Ecto neural progenitor cell (in vitro differentiated cells): ENCODE data around the gene IGSF9B.
A peak's percentile ranks its signal among the peaks of the same experiment; 100 is the strongest.

Source experiments
- DNase-seq: peaks from one replicate; pipeline ENCODE4 v3.0.0-alpha.2; 2018; ENCODE audit warnings: low spot score

The IGSF9B gene

DNA sequence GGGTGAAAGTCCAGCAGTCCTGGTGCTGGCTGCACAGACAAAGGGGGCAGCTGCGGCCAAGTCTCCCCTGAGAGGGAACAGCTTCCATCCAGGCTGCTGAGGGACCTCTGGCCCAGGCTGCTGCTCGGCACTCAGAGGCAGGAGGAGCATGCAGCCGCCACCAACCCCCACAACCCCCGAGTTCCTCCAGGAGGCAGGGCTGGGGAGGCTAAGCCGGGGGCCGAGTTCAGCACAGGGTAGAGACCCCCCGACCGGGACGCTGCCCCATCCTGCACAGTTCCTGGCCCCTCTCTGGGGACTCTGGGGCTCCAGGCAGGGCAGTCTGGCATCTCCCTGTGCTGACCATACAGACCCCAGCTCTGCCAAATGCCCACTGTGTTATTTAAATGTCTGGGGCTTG lies 20.2 kb downstream of the IGSF9B start:
- no peak for DNase-seq

- no peak for DNase-seq
Measured at GRCh38 chr11:133936136-133936535, 20.6 kb downstream of the IGSF9B start.

DNA sequence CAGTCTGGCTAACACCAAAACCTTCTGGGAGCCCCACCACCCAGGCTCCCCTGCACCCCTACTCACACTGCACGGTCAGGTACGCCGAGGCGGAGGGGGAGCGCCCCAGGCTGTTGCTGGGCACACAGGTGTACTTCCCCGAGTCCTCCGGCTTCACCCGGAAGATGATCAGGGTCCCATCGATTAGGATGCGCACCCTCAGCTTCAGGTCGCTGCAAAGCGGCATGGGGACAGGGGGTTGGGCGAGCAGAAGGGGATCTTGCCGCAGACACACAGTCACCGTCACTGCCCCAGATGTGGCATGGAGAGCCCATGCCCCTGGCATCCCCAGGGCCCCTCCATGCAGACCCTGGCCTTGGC lies 21.2 kb downstream of the IGSF9B start:
- DNase-seq: no peak

GRCh38 chr11:133934599-133935550 lies 21.9 kb downstream of the IGSF9B start:
- DNase-seq: no peak

GRCh38 chr11:133934096-133934495 lies 22.7 kb downstream of the IGSF9B start:
- no peak for DNase-seq

GRCh38 chr11:133931449-133932060 lies 25.2 kb downstream of the IGSF9B start:
- no peak for DNase-seq

DNA sequence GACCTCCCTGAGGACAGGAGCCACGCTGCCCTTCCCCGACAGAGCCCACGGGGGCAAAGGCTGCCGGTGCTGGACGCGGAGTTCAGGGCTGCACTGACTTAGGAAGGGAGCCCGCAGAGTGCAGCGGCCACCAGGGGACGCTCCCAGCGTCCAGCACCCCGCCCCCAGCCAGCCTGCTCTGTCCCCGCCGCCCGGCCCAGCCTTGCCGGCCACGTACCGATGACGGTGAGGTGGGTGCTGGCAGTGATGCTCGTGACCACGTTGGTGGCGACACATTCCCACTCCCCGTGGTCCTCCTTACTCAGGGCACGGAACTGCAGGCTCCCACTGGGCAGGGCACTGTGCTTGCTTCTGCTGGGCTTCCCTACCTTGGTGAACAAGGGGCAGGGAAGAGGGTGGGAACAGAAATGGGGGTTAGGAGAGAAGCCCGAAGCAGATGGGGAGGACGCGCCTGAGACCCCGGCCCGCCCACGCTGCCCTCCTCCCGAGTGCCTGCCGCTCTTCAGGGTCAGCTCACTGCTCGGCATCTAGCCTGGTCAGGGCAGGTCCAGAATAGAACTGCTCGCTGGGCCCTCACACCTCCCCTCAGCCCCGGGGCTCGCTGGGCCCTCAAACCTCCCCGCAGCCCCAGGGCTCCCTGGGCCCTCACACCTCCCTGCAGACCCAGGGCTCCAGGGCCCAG lies 25.9 kb downstream of the IGSF9B start:
- peak; percentile 73 for DNase-seq

- no peak for DNase-seq
Measured at GRCh38 chr11:133930053-133930766, 26.6 kb downstream of the IGSF9B start.

- no peak for DNase-seq
Measured at GRCh38 chr11:133929401-133930052, 27.2 kb downstream of the IGSF9B start.

GRCh38 chr11:133928628-133929059 lies 28.1 kb downstream of the IGSF9B start:
- no peak for DNase-seq

DNA sequence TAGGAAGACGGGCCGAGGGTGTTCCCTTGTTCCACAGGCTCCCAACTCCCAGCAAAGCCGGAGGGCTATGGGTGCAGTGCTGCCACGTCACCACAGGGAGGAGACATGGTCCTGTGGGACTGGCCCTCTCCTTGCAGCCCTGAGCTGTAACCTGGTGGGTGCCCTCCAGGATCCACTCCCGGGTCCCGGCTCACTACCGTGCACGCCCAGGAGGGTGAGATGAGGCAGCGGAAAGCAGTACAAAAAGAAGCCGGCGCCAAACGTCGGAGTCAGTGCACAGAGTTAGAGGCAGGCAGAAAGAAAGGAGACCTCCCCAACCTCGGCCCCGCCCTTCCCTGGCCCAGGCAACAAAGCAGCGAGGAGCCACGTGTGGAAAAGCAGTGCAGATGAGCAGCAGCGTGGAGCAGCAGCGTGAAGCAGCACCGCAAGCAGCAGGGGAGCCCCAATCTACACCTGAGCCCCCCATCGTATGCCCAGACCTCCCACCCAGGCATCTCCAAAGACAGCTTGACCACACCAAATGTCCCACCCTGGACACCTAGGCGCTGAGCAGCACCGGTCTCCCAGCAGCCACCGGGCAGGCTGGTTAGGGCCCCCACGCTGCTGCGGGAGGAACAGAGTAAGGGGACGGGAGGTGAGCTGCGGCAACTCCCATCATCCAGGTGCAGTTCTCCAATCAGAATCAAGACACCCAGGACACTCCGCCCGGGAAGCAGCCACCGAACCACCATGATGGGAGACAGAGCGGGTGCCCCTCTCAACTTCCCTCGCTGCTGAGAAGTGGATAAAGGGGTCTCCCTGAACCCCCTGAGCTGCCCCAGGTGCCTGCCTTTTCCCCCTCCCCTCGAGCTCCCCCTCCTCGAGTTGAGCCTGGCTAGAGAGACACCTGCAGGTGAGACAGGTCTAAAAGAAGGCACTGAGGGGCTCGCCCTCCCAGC lies 28.8 kb downstream of the IGSF9B start:
- peak; percentile 84 for DNase-seq

DNA sequence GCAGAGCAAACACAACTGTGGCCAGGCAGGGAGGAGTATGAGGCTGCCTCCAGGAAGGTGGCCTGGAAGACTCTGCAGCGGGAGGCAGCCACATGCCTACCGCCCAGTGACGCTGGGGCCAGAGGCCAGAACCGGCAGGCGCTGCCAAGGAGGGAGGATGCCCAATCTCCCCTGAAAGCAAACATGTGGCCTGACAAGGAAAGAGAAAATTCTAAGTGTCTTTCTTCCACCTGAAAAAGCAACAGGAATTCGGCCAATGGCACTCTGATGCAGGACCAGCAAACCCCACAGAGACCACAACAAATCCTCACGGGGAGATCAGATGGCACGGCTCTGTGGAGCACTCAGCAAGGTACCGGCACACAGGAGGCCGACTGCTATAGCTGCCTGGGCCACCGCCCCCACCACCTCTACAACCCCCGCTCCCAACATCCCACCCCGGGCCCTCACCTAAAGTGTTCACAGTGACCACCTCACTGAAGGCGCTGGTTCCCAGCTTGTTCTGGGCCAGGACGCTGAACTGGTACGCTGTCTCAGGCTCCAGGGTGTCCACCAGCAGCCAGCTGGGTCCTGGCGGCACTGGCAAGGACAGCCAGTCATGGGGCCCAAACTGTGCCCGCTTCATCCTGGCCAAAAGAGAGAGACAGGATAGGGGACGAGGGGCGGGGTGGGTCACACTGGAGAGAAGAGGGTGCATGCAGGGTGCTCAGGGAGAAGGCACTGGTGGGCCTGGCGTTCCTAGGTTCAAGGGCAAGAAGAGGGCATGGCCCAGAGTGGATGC lies 30.1 kb downstream of the IGSF9B start:
- DNase-seq: no peak

DNA sequence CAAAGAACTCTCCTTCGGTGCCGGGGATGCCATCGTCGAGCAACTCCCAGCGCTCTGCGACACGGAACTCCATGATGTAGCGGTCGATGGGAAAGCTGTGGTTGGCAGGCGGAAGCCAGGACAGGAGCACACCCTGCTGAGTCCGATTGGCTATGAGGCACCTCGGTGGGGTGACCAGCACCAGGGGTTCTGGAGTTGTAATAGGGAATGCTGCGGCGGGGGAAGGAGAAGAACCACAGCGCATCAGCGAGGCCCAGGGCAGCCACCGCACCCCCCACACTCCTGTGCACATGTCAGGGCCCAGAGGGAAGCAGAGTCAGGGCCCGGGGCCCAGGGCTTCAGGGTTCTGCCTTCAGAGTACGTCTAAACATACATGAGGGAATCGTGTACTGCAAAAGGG lies 31.0 kb downstream of the IGSF9B start:
- DNase-seq: no peak

GRCh38 chr11:133924661-133925060 lies 32.1 kb downstream of the IGSF9B start:
- no peak for DNase-seq

DNA sequence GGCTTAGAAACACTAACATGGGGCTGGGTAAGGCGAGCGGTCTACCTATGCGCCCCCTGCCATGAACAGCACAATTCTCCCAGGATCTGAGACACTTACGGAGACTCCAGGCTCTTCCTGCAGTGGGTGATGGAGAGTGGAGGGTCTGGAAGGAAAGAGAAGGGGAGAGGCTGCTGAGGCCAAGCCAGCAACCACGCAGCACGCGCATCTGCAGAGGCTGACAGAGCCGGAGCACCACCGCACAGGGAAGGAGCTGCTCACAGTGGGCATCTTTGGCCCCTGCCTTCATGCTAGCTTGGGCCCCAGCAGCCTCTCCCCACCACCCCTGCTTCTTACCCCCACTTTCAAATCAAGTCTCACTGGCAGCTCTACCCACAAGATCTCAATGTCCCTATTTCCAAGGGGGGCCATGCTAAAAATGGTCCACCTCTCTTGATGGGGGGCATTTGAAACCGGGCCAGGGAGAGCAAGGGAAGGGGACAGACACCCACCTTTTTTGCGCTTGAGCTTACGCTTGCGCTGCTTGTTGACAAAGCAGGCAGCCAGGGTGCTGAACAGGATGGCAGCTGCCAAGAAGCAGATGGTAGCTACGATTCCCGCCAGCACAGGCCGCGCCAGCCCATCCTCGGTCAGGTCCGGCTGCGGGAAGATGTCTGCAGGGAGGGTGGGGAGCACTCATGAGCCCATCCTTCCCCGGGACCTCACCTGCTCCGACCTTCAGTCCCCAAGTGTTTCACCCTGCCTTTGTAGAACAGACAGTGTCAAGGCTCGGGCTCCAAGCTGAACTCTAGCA lies 34.5 kb downstream of the IGSF9B start:
- DNase-seq: no peak

- DNase-seq: no peak
Measured at GRCh38 chr11:133921513-133921912, 35.3 kb downstream of the IGSF9B start.

DNA sequence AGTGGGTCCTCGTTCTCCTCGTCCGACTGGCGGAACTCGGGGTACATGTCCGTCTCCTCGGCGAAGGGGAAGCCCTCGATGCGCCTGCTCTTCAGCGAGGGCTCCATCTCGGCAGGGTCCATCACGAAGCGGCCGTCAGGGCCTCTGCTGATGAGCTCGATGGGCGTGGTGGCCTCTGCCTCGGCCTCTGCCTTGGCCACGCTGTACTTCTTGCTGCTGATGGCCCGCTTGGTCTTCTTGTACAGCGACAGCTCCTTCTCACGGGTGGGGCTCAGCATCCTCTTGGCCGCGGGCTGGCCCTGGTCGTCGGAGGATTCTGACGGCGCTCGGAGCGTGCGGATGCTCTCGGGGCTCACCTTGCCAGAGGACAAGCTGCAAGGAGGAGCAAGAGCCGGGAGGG lies 35.7 kb downstream of the IGSF9B start:
- no peak for DNase-seq

- DNase-seq: no peak
Measured at GRCh38 chr11:133920109-133920990, 36.4 kb downstream of the IGSF9B start.
